Esophagus squamous epithelium (tissue), 5 donors: ENCODE results near the gene MRPL33. TPM values are rescaled to one million over a fixed set of nuclear protein-coding genes. Genes with fewer than 3 reads are reported as not detected.
A peak's percentile ranks its signal among the peaks of the same experiment; 100 is the strongest.

Experiments
- DNase-seq: peaks from one replicate; lab custom pipeline; 2025; lab: John Stamatoyannopoulos, UW
- H3K27ac ChIP-seq, 4 donors: fragments of 200-600 bp; sonication (generic); one replicate each; pipeline ENCODE4 v1.5.1; 2016 to 2019; ENCODE audit warnings: mild to moderate bottlenecking in 1 of 4
- H3K27me3 ChIP-seq, 4 donors: fragments of 200-600 bp; sonication (generic); 1 replicate in 3 of 4; 2 replicates in 1 of 4; pipeline versions ENCODE4 v1.5.1 to v1.6.0; 2017 to 2021; ENCODE audit warnings: antibody characterized with exemption in 1 of 4
- H3K36me3 ChIP-seq, 3 donors: fragments of 200-600 bp; sonication (generic); one replicate each; pipeline ENCODE4 v1.5.1; 2016 to 2019
- H3K4me1 ChIP-seq, 3 donors: fragments of 200-600 bp; sonication (generic); one replicate each; pipeline ENCODE4 v1.5.1; 2017 to 2019
- H3K4me3 ChIP-seq, 4 donors: fragments of 200-600 bp; sonication (generic); 1 replicate in 3 of 4; 2 replicates in 1 of 4; pipeline ENCODE4 v1.5.1; 2016 to 2019; ENCODE audit warnings: mild to moderate bottlenecking in 2 of 4, moderate library complexity in 1 of 4
- H3K9me3 ChIP-seq, 3 donors: fragments of 200-600 bp; sonication (generic); one replicate each; pipeline ENCODE4 v1.5.1; 2016 to 2019
- CTCF ChIP-seq, 6 experiments: fragments of 450-650 bp in 4 of 6; fragments of 200-600 bp in 2 of 6; sonication (generic) in 2 of 6; IDR thresholded peaks; one replicate each; pipeline ENCODE4 v1.5.1; 2016 to 2019; ENCODE audit warnings: antibody characterized with exemption in 6 of 6, mild to moderate bottlenecking in 4 of 6, moderate library complexity in 4 of 6
- POLR2A ChIP-seq, 4 donors: fragments of 450-650 bp; IDR thresholded peaks; one replicate each; pipeline ENCODE4 v1.6.1; 2017; ENCODE audit warnings: antibody characterized with exemption in 4 of 4, mild to moderate bottlenecking in 4 of 4, moderate library complexity in 3 of 4
- WGBS, 2 donors: methylation state at CpG; one replicate each; pipeline ENCODE4 v1.1.5; 2018; 5-methylcytosine and 5-hydroxymethylcytosine counted together
- intact Hi-C: fragments of 100-400 bp; cut with DNase I; formaldehyde crosslinking; loops from one replicate; pipeline ENCODE4 v1.15.0; 2022
- total RNA-seq, 4 donors: library from RNA; depleted of rRNA; stranded (reverse); fragments of >200 nt; gene quantifications; one replicate each; pipeline ENCODE4 v1.1.0, GENCODE V29; 2016
- donor health status: DM: yes; HTN: yes; CAD: no.

MRPL33 gene
- total RNA-seq, 4 donors from 2014 or later, result 50.4 to 114 (median 70.9) TPM

DNA sequence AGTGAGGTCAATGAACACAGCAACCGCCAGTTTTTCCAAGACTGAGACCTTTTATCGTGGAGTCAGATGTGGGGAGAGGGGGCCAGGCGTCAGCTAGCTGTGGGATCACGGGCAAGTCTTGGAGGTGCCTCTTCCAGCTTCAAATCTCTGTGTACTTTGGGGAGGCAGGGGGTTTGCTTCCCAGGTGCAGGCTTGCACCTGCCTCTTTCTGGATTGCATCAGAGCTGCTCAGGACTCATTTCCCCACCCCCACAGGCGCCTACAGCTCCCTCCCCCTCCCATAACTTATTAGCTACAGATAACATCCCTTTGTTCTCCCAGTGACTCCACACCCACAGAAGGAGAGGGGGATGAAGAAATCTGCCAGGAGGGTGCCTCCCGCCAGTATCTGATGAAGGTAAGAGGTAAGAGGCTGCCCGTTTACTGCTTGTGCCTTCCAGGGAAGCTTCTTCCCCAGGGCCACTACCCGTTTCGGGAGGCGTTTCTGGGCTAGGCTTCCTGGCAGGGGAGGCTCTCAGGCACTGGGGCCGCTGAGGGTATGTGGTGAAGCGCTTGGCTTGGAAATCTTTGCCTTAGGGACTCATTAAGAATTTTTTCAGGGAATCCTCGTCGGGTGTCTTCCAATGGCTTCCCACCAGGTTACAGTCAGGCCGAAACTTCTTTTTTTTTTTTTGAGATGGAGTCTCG, 18.8 kb upstream of the MRPL33 start:
- TF ChIP-seq POLR2A (IDR thresholded peaks at IDR 0.05), result no peak
- intact Hi-C loops, result loop anchor here (10.0 kb wide), 1 partner anchor 652 kb away; no protein-coding TSS in a partner anchor
- no peaks in the 10 kb centered on the region for H3K27me3 ChIP-seq
- no peak for DNase-seq
- peak overlapping the region in 2 of 4 donors; percentile 17 to 21 for H3K4me3 ChIP-seq
- H3K4me1 ChIP-seq, result peaks cover 0 to 19% (median 7%) of the 10 kb centered on the region in 3 donors
- 52 to 54% methylated on average over 14 to 15 of the region's 16 CpGs for WGBS, 2 donors
- no peaks in the 10 kb centered on the region for H3K9me3 ChIP-seq
- H3K27ac ChIP-seq, result peak overlapping the region in 1 of 4 donors; percentile 45
- no peaks in the 10 kb centered on the region for H3K36me3 ChIP-seq

GRCh38 chr2:27754138-27754588, 17.4 kb upstream of the MRPL33 start:
- 7 to 17% methylated on average over 1 to 3 of the region's 4 CpGs for whole genome bisulfite sequencing, 2 donors
- Histone ChIP-seq H3K9me3 (no peaks in the 10 kb centered on the region), H3K36me3 (no peaks in the 10 kb centered on the region), H3K27me3 (no peaks in the 10 kb centered on the region), H3K27ac (no peak overlapping the region), H3K4me3 (no peak overlapping the region), H3K4me1 (peaks cover 0 to 19% (median 7%) of the 10 kb centered on the region in 3 donors)
- TF ChIP-seq CTCF (IDR thresholded peaks at IDR 0.05), result peak; percentile 55 to 97 (median 89)
- no peak for TF ChIP-seq POLR2A (IDR thresholded peaks at IDR 0.05)
- intact Hi-C loops, result loop anchor here (10.0 kb wide), 1 partner anchor 651 kb away; no protein-coding TSS in a partner anchor
- no peak for DNase-seq

DNA sequence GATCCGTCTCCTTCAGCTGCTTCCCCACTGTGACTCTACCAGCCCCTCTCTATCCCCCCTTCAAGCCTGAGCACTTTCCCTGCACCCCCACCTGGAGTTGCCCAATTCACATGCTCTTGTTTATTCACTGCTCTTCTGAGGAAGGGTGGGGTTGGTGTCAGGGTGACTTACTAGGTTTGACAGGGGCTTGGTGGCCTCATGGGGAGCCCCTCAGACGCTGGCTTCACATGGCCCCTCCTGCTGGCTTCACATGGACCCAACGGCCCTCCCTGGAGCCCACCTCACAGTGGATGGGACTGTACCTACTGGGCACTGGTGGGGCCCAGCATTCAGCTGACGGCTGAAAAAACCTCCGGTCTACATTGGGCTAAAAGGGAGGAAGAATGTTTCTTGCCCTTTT, 16.7 kb upstream of the MRPL33 start:
- peaks cover 0 to 19% (median 7%) of the 10 kb centered on the region in 3 donors for H3K4me1 ChIP-seq
- H3K36me3 ChIP-seq, result no peaks in the 10 kb centered on the region
- intact Hi-C loops, result loop anchor here (10.0 kb wide), 1 partner anchor 650 kb away; no protein-coding TSS in a partner anchor

DNA sequence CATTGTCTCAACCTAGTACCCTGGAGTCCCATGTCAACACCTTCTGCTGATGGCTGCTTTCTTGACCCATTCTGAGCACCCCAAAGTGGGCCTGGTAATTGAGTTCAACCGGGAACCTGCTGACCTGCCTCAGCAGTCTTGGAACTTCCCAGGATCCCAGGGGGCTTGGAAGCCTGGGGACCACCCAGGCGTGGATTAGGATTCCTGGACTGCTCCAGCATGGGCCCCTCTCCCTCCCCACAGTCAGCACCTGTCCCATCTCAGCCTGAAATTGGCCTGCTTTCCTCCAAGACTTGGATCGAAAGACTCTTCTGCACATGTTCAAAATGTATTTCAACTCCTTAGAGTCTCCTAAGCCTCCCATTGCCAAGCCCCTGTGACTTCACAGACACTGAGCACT, 15.4 kb upstream of the MRPL33 start:
- H3K27ac ChIP-seq, result no peak overlapping the region
- H3K36me3 ChIP-seq, result no peaks in the 10 kb centered on the region
- H3K9me3 ChIP-seq, result no peaks in the 10 kb centered on the region
- no peaks in the 10 kb centered on the region for H3K27me3 ChIP-seq
- no peak for TF ChIP-seq POLR2A (IDR thresholded peaks at IDR 0.05)
- TF ChIP-seq CTCF (IDR thresholded peaks at IDR 0.05), result no peak
- WGBS, 2 donors, result 100% methylated on average over 1 of the region's 3 CpGs; no CpG with 5 or more reads in 1 of the 2 donors
- no peak for DNase-seq
- intact Hi-C loops, result loop anchor here (10.0 kb wide), 1 partner anchor 649 kb away; no protein-coding TSS in a partner anchor
- H3K4me1 ChIP-seq, result peaks cover 0 to 19% (median 7%) of the 10 kb centered on the region in 3 donors
- no peak overlapping the region for H3K4me3 ChIP-seq

More for the DNA sequence above, 16.7 kb upstream of the MRPL33 start:
- TF ChIP-seq POLR2A (IDR thresholded peaks at IDR 0.05) (no peak), CTCF (IDR thresholded peaks at IDR 0.05) (no peak)
- WGBS, 2 donors, result 73 to 83% methylated on average over 2 of the region's 5 CpGs
- Histone ChIP-seq H3K27ac (no peak overlapping the region), H3K27me3 (no peaks in the 10 kb centered on the region), H3K4me3 (no peak overlapping the region), H3K9me3 (no peaks in the 10 kb centered on the region)
- no peak for DNase-seq

- H3K27me3 ChIP-seq, result no peaks in the 10 kb centered on the region
- H3K4me3 ChIP-seq, result no peak overlapping the region
- no peak for DNase-seq
- no peaks in the 10 kb centered on the region for H3K36me3 ChIP-seq
- no peaks in the 10 kb centered on the region for H3K9me3 ChIP-seq
- peaks cover 0 to 23% (median 7%) of the 10 kb centered on the region in 3 donors for H3K4me1 ChIP-seq
- no peak for TF ChIP-seq POLR2A (IDR thresholded peaks at IDR 0.05)
- H3K27ac ChIP-seq, result peak overlapping the region in 2 of 4 donors; percentile 14 to 65
- 74 to 86% methylated on average over 5 to 6 of the region's 8 CpGs for WGBS, 2 donors
- intact Hi-C loops, result loop anchor here (10.0 kb wide), 1 partner anchor 648 kb away; no protein-coding TSS in a partner anchor
These were observed 14.7 kb upstream of the MRPL33 start for GRCh38 chr2:27756544-27757498.
